GM19397 (cell line): ENCODE results near the gene CAPN8.

Source experiments
- ATAC-seq: cut with Tn5 transposase; IDR thresholded peaks from one replicate; pipeline ENCODE4 v1.9.1; 2021; ENCODE audit warnings: mild to moderate bottlenecking, moderate library complexity; ENCODE audit not compliant: unreplicated experiment

Gene CAPN8

DNA sequence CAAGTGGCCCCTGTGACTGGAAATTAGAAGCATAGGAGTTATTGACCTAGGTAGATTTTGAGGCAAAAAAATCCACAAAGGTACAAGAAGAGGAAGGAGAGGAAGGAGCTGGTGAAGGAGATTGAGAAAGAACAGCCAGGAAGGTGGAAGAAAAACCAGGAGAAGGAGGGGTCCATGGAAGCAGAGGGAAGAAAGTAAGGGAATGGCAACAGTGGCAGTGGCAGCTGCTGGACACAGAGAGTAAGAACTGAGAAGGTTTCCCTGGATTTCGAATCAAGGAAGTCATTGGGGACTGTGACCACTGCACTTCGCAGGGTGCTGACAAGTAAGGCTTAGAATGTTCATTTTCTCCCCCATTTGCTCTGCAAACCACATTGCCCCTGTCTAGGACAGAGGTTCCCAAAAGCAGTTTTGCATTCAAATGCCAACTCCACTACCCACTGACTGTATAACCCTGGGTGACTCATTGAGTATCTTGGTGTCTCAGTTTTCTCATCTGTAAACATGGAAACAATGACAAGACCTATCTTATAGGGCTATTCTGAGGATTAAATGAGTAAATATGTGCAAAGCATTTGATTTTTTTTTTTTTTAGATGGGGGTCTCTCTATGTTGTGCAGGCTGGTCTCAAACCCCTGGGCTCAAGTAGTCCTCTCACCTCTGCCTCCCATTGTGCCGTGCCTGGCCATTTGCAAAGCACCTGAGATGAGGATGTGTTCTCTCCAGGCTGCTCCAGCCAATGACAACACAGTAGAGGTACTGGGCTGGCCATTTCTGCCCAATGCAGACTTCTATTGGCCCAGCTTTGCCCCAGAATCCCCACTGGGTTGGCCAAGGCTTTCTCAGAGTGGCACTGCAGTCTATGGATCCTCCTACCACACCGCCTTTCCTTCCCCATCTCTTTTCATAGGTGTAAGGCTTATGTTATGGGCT lies 37.5 kb upstream of the CAPN8 start:
- ATAC-seq: no peak

DNA sequence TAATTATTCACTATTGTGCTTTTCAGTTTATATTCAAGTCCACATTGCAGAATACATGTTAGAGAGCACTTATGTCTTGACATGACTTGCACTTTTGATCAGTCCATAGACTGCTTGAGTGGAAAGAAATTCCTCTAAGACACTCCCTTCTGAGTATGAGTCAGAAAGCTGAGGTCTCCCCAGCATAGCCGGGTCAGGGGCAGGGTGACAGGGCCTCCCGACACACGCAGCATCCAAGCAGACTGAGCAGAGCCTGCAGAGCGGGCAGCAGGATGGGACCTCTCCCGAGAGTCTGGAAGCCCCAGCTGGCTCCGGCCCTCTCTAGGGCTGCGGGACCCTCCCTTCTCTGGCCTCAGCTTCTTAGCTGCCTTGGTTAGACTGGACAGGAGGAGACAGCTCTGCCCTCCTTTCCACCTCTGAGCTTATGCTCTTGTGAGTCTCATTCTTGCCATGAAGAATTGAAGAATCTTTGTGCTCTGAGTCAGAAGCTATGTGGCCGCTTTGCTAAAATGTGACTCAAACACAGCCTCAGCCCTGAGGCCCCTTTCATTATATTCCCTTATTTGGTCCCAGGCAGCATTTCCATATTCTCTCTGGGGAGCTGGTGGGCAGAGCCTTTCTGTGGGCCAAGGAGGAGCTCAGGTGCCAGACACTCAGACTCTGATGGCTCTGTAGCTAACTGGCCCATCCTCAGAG lies 35.6 kb upstream of the CAPN8 start:
- no peak for ATAC-seq

DNA sequence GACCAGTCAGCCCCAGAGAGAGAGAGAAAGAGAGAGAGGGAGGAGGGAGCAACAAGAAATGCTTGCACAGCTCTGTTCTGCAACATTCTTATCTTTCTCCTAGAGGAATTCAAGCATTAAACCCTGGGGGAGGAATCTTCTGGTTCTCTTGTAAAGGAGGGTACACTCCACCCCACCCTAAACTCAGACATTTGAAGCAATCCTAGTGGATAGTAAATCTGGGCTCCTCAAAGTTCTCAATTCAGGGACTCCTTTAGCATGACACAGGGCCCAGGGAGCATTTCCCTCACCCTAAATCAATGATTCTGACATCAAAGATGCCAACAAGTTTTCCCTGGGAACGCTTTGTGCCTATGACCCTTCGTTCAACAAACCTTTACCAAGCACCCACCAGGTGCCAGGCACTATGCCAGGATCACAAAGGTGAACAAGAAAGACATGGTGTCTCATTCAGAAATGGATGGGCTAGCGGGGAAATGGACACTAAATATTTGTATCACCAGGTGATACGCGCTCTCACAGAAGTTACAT lies 35.0 kb upstream of the CAPN8 start:
- ATAC-seq: no peak

DNA sequence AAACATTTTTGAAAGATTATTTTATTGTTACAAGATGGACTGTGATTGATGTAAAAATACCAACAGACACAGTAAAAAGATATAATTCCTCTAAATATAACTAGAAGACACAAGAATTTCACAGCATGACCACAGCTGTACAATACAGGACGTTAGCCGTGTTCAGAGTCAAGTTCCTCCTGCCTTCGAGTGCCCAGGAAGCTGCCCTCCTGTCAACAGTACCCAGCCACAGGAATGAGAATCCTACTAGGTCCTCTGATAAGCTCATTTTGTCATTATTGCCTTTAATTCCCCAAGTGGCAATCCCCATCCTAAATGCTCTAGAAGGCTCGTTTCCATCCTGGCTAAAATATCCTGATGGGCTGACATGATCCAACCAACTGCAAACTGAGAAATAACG lies 30.4 kb upstream of the CAPN8 start:
- ATAC-seq: no peak

DNA sequence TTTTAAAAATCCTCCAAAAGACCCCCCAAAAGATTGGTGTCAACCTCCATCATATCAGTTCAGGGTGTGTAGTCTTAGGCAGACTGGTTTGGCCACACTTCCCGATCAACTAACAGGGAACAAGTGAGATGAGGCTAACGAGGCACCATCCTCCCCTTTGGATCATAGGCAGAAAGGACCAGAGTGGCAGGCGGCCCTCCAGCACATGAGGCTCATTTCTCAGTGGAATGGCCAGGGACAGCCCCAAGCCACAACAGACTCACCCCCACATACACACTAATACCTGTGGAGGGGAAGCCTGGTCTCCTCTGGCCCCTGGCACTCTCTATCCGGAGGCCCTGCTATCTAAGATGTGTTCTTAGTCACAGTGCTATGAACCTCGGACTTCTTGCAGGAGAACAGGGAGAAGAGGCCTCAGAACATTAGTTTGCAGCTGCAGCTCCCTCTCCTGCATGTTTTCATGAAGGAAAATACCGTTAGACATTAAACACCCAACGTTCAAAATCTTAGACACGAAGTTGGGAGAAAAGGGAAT lies 29.6 kb upstream of the CAPN8 start:
- ATAC-seq: no peak

DNA sequence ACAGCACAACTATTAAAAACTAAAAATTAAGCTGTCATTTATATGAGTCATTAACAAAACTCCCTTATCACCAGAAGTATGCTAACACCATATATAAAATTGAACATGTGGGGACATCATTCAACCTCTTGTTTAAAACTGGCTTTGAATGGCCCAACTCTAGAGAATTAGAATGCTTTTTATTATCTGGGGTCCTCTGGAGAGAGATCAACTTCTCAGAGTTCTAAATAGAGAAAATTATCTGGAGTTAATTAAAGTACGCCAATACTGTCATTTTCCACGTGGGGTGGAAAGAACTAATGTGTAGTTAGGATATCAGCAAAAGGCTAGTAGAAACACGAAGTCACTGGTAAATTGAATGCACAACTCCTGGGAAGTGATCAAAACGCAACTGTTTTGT lies 25.6 kb upstream of the CAPN8 start:
- ATAC-seq: no peak

DNA sequence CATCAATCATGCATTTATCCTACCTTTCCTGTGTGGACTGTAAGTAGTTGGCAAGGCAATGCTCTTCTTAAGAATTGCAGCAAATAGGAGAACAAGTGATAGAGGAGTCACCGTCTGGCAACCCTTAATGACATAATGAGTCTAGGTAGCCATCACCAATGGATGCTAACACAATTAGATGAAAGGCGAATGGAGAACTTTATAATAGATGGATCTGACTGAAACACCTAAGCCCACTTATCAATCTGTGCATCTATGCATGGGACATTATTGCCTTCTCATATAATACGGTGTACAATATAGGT lies 18.9 kb upstream of the CAPN8 start:
- ATAC-seq: no peak

DNA sequence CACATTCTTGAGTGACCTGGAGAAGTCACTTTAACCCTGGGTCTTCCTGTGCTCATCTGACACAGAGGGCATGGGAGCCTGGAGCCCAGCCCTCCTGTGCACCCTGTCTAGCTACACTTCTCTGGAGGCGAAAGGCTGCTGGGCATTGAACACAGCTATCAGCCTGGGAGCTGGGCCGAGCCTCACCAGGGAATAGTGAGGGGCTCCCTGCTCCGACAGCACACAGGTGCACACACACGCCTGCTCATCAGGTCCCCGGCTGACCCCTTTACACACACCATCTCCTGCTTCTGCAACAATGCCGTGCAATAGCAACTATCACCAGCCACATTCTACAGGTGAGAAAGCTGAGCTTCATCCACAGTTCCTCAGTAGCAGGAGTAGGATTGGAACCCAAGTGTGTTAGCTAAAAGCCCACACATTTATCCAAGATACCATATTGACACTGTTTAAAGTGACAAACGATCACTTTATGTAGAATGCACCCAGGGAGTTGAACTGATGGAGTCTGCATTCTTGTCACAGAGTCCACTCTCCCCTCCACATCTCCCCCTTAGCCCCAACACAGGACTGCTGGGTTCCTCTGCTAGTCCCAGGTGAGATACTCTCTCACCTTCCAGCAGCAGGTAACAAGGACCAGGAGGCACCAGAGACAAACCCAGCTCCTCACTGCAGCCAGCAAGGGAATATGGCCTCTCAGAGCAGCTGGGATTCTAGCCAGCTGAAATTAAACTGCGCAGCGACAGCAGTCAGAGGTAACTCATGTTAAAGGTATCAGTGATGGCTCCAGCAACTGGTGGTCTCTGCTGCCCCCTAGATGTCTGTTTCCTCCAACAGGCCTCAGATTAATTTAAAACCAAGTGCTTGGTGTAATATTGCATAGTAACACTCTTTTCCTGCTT lies 18.3 kb upstream of the CAPN8 start:
- ATAC-seq: no peak

DNA sequence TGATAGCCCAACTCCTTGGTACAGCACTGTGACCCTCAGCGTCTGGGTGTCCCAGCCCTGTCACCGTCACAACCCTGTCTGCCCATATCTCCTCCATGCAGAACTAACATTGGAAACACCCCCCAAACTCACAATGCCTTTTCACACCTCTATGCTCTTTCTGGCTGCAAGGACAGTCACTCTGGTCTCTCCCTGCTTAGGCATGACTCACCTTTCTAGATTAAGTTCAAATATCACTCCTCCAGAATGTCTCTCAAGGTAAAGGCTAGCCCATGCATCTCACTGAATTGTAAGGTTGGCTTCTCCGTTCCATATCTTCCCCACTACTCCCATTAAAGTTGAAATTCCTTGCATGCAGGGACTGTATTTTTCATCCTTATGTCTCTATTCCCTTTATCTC lies 17.0 kb upstream of the CAPN8 start:
- no peak for ATAC-seq

DNA sequence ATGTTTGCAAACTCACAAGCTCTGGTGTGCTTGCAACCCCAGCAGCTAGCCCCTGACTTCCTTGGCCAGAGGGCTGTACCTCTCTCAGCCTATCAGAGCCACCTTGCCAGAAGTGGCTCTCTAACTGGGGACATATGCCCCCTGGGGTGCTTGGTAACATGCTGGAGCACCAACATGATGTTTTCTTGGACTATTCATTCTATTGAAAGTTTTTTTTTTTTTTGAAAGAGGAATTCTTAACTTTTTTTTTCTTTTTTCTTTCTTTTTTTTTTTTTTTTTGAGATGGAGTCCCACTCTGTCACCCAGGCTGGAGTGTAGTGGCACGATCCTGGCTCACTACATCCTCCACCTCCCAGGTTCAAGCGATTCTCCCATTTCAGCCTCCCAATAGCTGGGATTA lies 14.7 kb upstream of the CAPN8 start:
- ATAC-seq: no peak

DNA sequence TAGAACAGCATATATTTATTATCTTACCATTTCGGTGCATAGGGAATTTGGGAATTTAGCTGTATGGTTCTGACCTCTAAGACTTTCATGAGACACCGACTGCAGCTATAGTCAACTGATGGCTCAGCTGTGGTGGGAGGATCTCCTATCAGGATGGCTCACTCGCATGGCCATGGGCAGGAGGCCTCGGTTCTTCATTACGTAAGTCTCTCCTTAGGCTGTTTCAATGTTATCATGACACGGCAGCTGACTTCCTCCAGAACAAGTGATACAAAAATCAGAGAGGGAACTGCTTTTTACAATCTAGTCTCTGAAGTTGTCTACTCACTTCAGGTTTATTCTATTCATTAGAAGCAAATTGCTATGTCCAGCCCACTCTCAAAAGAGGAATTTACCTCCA lies 13.3 kb upstream of the CAPN8 start:
- no peak for ATAC-seq

DNA sequence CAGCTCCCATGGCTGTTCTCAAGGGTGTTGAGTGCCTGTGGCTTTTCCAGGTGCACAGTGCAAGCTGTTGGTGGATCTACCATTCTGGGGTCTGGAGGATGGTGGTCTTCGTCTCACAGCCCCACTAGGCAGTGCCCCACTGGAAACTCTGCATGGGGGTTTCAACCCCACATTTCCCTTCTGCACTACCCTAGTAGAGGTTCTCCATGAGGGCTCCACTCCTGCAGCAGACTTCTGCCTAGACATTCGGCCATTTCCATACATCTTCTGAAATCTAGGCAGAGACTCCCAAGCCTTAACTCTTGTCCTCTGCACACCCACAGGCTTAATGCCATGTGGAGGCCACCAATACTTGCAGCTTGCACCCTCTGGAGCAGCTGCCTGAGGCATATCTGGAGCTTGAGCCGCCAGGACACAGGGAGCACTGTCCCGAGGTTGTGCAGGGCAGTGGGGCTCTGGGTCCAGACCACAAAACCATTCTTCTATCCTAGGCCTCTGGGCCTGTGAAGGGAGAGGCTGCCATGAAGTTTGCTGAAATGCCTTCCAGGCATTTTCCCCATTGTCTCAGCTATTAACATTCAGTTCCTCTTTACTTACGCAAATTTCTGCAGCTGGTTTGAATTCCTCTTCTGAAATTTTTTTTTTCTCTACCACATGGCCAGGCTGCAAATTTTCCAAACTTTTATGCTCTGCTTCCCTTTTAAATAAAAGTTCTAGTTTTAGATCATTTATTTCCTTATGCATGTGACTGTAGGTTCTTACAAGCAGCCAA lies 8.8 kb upstream of the CAPN8 start:
- no peak for ATAC-seq

DNA sequence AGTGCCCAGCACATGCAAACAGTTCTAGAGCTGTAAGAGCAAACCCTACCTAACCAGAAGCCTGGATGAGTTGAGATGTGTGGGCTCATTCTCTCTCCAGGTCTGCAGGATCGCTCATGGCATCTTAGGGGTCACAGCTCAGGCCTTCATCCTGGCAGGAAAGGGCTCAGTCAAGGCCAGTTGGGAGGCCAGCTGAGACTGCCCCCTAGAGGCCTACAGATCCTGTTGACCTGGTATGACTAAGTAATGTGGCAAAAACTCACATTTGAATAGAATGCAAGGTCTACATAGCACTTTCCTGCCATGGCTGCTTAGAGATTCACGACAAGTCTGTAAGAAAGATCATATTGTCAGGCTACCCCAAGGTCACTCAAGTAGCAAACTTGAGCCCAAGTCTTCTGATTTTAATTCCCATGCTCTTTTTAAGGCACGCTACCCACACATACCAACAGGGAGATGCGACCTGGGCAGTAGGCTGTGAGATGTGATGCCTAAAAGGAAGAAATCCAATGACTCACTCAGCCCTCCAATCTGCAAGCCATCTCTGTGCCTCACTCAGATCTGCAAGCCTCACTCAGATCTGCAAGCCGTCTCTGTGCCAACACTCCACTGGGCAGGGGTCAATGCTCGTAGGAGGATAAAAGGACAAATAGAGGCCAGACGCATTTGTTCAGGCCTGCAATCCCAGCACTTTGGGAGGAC lies 5.1 kb upstream of the CAPN8 start:
- no peak for ATAC-seq

DNA sequence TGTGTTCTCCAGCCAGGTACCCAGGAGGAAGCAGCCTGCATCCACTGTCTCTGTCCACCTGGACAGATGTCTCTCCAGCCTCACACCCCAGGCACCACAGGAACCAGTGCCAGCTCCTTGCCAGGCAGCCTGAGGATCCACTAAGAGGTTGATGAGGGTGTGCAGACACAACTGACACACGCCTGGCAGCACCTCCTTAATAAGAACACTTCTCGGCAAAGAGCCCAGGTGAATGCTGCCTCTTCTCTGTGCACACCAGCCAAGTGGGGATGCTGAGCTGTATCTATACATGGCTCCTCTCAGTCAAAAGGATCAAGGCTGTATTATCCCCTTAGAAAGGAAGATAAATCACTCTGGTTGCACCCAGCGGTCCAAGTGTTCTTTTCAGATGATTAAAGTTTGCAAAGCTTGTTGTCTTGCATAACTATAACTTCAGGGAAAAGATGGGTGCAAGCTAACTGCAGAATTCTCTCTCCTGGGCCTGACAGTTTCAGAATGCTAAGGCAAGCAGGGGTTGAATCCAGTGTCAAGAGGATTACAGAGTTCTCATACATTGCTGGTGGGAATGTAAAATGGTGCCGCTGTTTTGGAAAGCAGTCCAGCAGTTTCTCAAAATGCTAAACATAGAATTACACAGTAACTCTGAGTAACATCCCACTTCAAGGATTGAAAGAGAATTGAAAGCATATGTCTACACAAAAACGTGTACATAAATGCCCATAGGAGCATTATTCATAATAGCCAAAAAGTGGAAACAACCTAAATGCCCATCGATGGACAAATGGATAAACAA lies 3.7 kb upstream of the CAPN8 start:
- no peak for ATAC-seq

DNA sequence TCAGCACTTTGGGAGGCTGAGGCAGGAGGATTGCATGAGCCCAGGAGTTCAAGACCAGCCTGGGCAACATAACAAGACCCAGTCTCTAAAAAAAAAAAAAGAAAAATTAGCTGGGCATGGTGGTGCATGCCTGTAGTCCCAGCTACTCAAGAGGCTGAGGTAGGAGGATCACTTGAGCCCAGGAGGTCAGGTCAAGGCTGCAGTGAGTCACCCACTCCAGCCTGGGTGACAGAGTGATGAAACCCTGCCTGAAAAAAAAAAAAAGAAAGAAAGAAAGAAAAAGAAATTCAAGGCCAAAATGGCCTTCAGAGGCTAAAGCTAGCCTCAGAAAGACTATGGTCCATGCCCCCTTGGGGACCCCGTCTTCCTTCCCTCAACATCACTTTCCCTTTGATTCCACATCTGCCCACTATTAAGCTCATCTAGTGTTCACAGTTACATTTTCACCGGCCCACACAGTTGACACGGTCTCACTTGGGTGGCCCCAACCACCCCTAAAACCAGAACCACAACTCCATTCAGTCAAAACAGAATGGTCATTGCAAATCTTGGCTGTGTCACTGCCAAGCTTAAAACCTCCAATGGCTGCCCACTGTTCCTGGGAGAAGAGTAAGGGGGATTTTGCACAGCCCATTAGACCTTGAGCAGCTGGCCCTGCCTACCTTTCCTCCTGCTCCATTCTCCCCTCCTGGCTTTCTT lies 2.1 kb upstream of the CAPN8 start:
- no peak for ATAC-seq

DNA sequence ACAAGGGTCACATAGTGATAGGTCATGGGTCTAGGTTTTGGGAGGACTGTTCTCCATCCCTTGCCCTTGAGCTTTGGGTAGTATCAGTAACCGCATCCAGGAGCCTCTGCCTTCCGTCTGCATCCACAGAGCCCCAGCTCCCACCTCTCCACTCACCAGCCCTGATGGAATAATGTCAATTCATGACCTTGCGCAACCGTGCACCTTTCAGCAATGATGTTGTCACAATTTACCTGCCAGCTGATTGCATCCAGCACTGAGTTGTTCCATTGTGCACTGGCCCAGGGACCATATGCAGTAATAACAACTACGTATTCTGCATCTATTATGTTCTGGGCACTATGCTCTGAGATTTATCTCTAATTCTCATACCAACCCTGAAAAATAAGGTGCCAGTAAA lies 1.4 kb downstream of the CAPN8 start:
- ATAC-seq: no peak

DNA sequence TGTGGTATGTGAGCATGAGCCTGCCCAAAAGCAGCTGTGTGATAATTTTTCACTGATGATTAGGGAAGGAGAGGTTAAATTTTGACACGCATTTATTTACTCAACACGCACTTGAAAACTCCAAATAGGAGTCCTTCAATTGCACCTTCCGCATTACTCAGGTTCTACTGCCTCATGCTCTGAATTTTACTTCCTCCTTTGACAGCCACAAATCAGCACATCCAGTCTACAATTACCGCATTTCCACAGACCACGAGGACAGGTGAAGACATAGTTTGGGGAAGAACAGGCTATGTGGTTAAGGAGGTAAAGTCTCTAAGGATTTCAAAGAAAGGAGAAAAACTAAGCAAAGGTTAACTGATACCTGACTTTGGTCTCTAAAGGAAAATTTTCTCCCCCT lies 2.6 kb downstream of the CAPN8 start:
- no peak for ATAC-seq

DNA sequence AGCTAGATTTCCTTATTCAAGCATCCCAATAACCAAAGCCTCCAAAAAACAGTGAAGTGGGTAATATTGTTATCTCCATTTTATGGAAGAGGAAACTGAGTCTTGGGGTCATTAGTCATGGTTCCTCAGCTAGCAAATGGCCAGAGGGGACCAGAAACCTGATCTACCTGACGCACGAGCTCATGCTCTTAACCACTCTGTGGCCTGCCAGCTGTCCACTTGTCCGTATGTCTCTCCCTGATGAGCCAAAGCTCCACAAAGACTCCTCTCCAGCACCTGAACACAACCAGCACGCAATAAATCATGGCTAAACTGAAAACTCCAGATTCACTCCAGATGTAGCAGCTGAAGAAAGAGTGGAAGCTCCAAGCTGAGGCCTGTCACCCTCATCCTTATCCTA lies 5.8 kb downstream of the CAPN8 start:
- ATAC-seq: no peak
